ENCODE data around the gene BMPER. TPM values are rescaled to one million over a fixed set of nuclear protein-coding genes. Genes with fewer than 3 reads are reported as not detected.

The BMPER gene
- total RNA-seq, 1 experiment from 2014 or later = not detected

DNA sequence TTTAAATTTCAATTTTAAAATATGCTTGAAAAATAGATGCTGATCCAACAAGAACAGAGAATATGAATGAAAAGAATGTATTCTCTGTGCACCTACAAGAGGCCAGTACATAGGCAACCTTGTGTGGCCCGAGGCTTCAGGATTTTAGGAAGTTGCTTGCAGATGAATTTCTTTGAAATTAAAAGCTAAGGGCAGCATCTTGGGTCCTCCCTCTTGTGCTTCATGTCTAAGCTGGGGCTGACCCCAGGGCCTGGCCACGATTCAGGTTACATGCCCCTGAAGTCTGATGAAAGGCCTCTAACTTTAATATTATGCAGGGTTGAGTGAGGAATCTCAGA, 138.9 kb downstream of the BMPER start:
- no TSS peak for BruUV-seq (replicated peaks)
- Histone ChIP-seq H3K4me3 (ENCODE audit: low read depth, low read length) (no peak overlapping the region), H3K36me3 (ENCODE audit: control insufficient read depth, insufficient read depth, low read length) (no peaks in the 10 kb centered on the region), H3K9me3 (no peaks in the 10 kb centered on the region), H3K4me1 (no peaks in the 10 kb centered on the region), H3K27me3 (replicated peaks; ENCODE audit: control insufficient read depth, insufficient read depth, low read length) (no peaks in the 10 kb centered on the region)
- TF ChIP-seq, protein P1, sequence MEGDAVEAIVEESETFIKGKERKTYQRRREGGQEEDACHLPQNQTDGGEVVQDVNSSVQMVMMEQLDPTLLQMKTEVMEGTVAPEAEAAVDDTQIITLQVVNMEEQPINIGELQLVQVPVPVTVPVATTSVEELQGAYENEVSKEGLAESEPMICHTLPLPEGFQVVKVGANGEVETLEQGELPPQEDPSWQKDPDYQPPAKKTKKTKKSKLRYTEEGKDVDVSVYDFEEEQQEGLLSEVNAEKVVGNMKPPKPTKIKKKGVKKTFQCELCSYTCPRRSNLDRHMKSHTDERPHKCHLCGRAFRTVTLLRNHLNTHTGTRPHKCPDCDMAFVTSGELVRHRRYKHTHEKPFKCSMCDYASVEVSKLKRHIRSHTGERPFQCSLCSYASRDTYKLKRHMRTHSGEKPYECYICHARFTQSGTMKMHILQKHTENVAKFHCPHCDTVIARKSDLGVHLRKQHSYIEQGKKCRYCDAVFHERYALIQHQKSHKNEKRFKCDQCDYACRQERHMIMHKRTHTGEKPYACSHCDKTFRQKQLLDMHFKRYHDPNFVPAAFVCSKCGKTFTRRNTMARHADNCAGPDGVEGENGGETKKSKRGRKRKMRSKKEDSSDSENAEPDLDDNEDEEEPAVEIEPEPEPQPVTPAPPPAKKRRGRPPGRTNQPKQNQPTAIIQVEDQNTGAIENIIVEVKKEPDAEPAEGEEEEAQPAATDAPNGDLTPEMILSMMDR (IDR thresholded peaks at IDR 0.05; ENCODE audit: insufficient read depth in 1 of 2, low read depth in 1 of 2, low read length in 1 of 2, severe bottlenecking in 1 of 2, unreplicated experiment in 1 of 2) = no peak
- ChIA-PET CTCF (no interaction called here), POLR2A (no interaction called here)
- H3K27me3 Mint-ChIP-seq (ENCODE audit: insufficient read depth, unreplicated experiment) = no peaks in the 10 kb centered on the region
- no peak overlapping the region for H3K4me3 Mint-ChIP-seq (ENCODE audit: unreplicated experiment)
- no peaks in the 10 kb centered on the region for H3K9me3 Mint-ChIP-seq (ENCODE audit: unreplicated experiment)
- H3K4me1 Mint-ChIP-seq (ENCODE audit: low read depth, unreplicated experiment) = no peaks in the 10 kb centered on the region
- H3K36me3 Mint-ChIP-seq (ENCODE audit: insufficient read depth, unreplicated experiment) = no peaks in the 10 kb centered on the region
- no peak overlapping the region for H3K27ac Mint-ChIP-seq (ENCODE audit: unreplicated experiment)
- intact Hi-C loops (cut with micrococcal nuclease; ENCODE audit: unreplicated experiment) = no loop called here
- no peak for DNase-seq

DNA sequence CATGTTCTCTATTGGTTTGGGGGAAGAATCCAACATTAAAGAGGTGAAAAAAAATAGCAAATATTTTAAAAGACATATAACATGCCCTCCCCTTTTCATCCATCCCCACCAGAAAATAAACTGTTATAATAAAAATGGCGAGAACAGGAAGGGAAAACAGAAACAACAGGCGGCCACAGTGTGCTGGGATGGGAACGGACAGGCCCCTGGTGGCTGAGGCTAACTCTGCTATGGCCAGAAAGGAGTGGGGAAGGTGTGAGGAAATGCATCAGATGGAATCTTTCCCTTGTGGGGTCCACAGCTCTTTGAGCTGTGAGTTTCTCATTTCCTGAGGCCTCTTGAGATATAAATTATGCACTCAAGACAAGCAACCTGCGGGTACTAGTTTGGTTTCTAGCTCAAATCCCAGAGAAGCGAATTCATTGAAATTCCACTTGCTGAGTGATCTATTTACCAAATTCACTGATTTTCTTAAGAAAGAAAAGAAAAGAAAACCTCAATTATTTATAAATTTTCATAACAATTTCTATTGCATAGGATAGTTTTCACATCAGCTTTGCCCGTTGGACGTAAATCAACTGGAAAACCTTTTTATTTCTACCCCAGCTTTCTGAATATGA, 139.5 kb downstream of the BMPER start:
- H3K36me3 Mint-ChIP-seq (ENCODE audit: insufficient read depth, unreplicated experiment) = no peaks in the 10 kb centered on the region
- H3K4me1 Mint-ChIP-seq (ENCODE audit: low read depth, unreplicated experiment) = no peaks in the 10 kb centered on the region
- H3K36me3 ChIP-seq (ENCODE audit: control insufficient read depth, insufficient read depth, low read length) = no peaks in the 10 kb centered on the region
- DNase-seq = no peak
- intact Hi-C loops (cut with micrococcal nuclease; ENCODE audit: unreplicated experiment) = no loop called here
- CTCF ChIA-PET = no interaction called here
- POLR2A ChIA-PET = no interaction called here
- no peak overlapping the region for H3K4me3 Mint-ChIP-seq (ENCODE audit: unreplicated experiment)
- H3K27ac Mint-ChIP-seq (ENCODE audit: unreplicated experiment) = no peak overlapping the region
- TF ChIP-seq, protein P1 (IDR thresholded peaks at IDR 0.05; ENCODE audit: insufficient read depth in 1 of 2, low read depth in 1 of 2, low read length in 1 of 2, severe bottlenecking in 1 of 2, unreplicated experiment in 1 of 2) = no peak
- BruUV-seq (replicated peaks) = no TSS peak
- H3K4me1 ChIP-seq = no peaks in the 10 kb centered on the region
- no peaks in the 10 kb centered on the region for H3K9me3 Mint-ChIP-seq (ENCODE audit: unreplicated experiment)
- H3K9me3 ChIP-seq = no peaks in the 10 kb centered on the region
- H3K27me3 Mint-ChIP-seq (ENCODE audit: insufficient read depth, unreplicated experiment) = no peaks in the 10 kb centered on the region
- no peak overlapping the region for H3K4me3 ChIP-seq (ENCODE audit: low read depth, low read length)
- no peaks in the 10 kb centered on the region for H3K27me3 ChIP-seq (replicated peaks; ENCODE audit: control insufficient read depth, insufficient read depth, low read length)

GRCh38 chr7:34048445-34048844, 143.1 kb downstream of the BMPER start:
- Mint-ChIP-seq H3K36me3 (ENCODE audit: insufficient read depth, unreplicated experiment) (no peaks in the 10 kb centered on the region), H3K4me1 (ENCODE audit: low read depth, unreplicated experiment) (no peaks in the 10 kb centered on the region), H3K4me3 (ENCODE audit: unreplicated experiment) (no peak overlapping the region), H3K27me3 (ENCODE audit: insufficient read depth, unreplicated experiment) (no peaks in the 10 kb centered on the region), H3K9me3 (ENCODE audit: unreplicated experiment) (no peaks in the 10 kb centered on the region), H3K27ac (ENCODE audit: unreplicated experiment) (no peak overlapping the region)
- no peaks in the 10 kb centered on the region for H3K27me3 ChIP-seq (replicated peaks; ENCODE audit: control insufficient read depth, insufficient read depth, low read length)
- BruUV-seq (replicated peaks) = no TSS peak
- no peaks in the 10 kb centered on the region for H3K4me1 ChIP-seq
- no peak overlapping the region for H3K4me3 ChIP-seq (ENCODE audit: low read depth, low read length)
- DNase-seq = no peak
- H3K36me3 ChIP-seq (ENCODE audit: control insufficient read depth, insufficient read depth, low read length) = no peaks in the 10 kb centered on the region
- CTCF ChIA-PET = no interaction called here
- H3K9me3 ChIP-seq = no peaks in the 10 kb centered on the region
- TF ChIP-seq, protein P1 (IDR thresholded peaks at IDR 0.05; ENCODE audit: insufficient read depth in 1 of 2, low read depth in 1 of 2, low read length in 1 of 2, severe bottlenecking in 1 of 2, unreplicated experiment in 1 of 2) = no peak
- intact Hi-C loops (cut with micrococcal nuclease; ENCODE audit: unreplicated experiment) = no loop called here
- POLR2A ChIA-PET = no interaction called here
